ENCODE measurements around the gene TSGA10.

Gene TSGA10

DNA sequence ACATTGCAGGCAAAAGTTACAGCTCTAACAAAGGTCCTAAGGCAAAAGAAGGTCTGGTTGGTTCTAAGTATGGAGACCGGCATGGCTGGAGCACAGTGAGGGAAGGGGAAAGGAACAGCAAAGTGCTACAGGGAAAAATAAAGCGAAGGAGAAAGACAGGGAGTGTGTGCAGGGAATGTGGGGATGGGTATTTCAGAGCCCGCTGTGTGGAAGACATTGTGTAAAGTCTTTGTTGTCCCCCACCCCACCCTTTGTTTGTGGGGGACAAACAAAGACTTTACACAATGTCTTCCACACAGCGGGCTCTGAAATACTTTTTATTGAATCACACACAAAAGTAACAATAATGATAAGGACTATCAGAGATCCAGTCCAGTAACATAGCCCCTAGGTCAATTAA is 42.1 kb downstream of the TSGA10 start:
- no peaks in the 10 kb centered on the region for H3K36me3 ChIP-seq (ENCODE audit: control insufficient read depth in 5 of 5, insufficient read depth in 5 of 5, low read length in 5 of 5)
- no peak overlapping the region for H3K27ac ChIP-seq (ENCODE audit: low read depth, low read length)
- H3K4me1 ChIP-seq (ENCODE audit: control insufficient read depth in 5 of 5, insufficient read depth in 5 of 5, low read length in 5 of 5), result peaks cover 0 to 6% (median 0%) of the 10 kb centered on the region in 5 donors
- no peaks in the 10 kb centered on the region for H3K9me3 ChIP-seq (ENCODE audit: control insufficient read depth in 5 of 5, low read length in 5 of 5)
- peak overlapping the region in 1 of 5 donors; percentile 19 for H3K4me3 ChIP-seq (ENCODE audit: low read depth in 1 of 5, low read length in 5 of 5)
- H3K9ac ChIP-seq (ENCODE audit: low read length in 5 of 5), result no peak overlapping the region
- no peaks in the 10 kb centered on the region for H3K27me3 ChIP-seq (ENCODE audit: control insufficient read depth in 5 of 5, insufficient read depth in 4 of 5, low read length in 5 of 5)

DNA sequence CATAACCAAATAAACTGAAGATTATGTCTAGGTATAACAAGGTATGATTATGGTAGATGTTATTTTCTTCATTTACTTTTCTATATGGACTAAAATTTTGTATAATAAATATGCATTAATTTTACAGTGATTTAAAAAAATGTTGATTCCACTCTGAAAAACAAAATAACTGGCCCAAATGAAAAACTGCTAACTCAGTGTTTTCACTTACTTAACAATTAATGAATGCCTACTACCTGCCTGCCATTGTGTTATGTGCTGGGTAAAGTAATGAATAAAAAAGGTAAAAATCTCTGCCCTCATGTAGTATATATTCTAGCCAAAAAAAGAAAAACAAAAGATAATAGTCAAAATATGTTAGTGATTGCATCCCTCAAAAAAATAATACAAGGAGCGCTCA is 42.8 kb downstream of the TSGA10 start:
- H3K9me3 ChIP-seq (ENCODE audit: control insufficient read depth in 5 of 5, low read length in 5 of 5), result no peaks in the 10 kb centered on the region
- peaks cover 0 to 2% (median 0%) of the 10 kb centered on the region in 5 donors for H3K36me3 ChIP-seq (ENCODE audit: control insufficient read depth in 5 of 5, insufficient read depth in 5 of 5, low read length in 5 of 5)
- H3K9ac ChIP-seq (ENCODE audit: low read length in 5 of 5), result no peak overlapping the region
- H3K4me3 ChIP-seq (ENCODE audit: low read depth in 1 of 5, low read length in 5 of 5), result no peak overlapping the region
- no peak overlapping the region for H3K27ac ChIP-seq (ENCODE audit: low read depth, low read length)
- H3K4me1 ChIP-seq (ENCODE audit: control insufficient read depth in 5 of 5, insufficient read depth in 5 of 5, low read length in 5 of 5), result peaks cover 0 to 6% (median 0%) of the 10 kb centered on the region in 5 donors
- H3K27me3 ChIP-seq (ENCODE audit: control insufficient read depth in 5 of 5, insufficient read depth in 4 of 5, low read length in 5 of 5), result no peaks in the 10 kb centered on the region

DNA sequence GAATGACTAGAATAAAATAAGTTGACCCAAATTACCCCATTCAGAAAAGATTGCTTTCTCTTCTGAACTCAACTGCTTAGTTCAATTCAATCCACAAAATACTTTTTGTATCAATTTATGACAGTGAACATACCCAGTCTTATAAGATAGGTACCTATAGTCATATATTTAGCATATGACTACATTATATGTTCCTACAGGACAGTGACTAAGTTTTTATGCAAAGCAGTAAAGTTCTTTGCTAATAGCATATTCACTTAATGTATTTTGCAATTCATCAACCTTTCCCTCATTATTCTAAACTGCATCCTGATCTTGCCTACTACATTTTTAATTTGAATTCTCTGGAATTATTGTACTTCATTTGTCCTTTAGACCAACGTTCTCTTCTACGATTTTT is 43.5 kb downstream of the TSGA10 start:
- H3K4me3 ChIP-seq (ENCODE audit: low read depth in 1 of 5, low read length in 5 of 5), result no peak overlapping the region
- H3K4me1 ChIP-seq (ENCODE audit: control insufficient read depth in 5 of 5, insufficient read depth in 5 of 5, low read length in 5 of 5), result peaks cover 0 to 6% (median 0%) of the 10 kb centered on the region in 5 donors
- H3K9ac ChIP-seq (ENCODE audit: low read length in 5 of 5), result no peak overlapping the region
- H3K9me3 ChIP-seq (ENCODE audit: control insufficient read depth in 5 of 5, low read length in 5 of 5), result no peaks in the 10 kb centered on the region
- no peaks in the 10 kb centered on the region for H3K27me3 ChIP-seq (ENCODE audit: control insufficient read depth in 5 of 5, insufficient read depth in 4 of 5, low read length in 5 of 5)
- peaks cover 0 to 4% (median 0%) of the 10 kb centered on the region in 5 donors for H3K36me3 ChIP-seq (ENCODE audit: control insufficient read depth in 5 of 5, insufficient read depth in 5 of 5, low read length in 5 of 5)
- no peak overlapping the region for H3K27ac ChIP-seq (ENCODE audit: low read depth, low read length)

DNA sequence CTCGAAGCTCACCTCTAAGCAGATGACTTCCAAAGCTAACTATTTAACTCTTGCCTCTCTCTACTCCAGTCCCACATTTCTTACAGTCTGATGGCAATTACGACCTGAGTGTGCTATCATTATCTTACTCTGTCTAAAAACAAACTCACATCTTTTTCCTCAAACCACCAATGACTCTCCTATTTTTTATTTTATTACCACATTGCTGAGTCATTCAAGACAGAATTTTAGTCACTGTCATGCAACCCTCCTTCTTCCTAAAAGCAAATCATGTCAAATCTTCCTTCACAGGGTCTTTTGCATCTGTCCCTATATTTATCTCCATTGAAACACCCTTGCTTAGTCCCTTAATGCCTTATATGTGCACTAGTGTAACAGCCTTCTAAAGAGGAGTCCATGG is 47.8 kb downstream of the TSGA10 start:
- H3K27me3 ChIP-seq (ENCODE audit: control insufficient read depth in 5 of 5, insufficient read depth in 4 of 5, low read length in 5 of 5), result no peaks in the 10 kb centered on the region
- H3K36me3 ChIP-seq (ENCODE audit: control insufficient read depth in 5 of 5, insufficient read depth in 5 of 5, low read length in 5 of 5), result peaks cover 0 to 4% (median 0%) of the 10 kb centered on the region in 5 donors
- H3K4me1 ChIP-seq (ENCODE audit: control insufficient read depth in 5 of 5, insufficient read depth in 5 of 5, low read length in 5 of 5), result no peaks in the 10 kb centered on the region
- no peak overlapping the region for H3K27ac ChIP-seq (ENCODE audit: low read depth, low read length)
- no peaks in the 10 kb centered on the region for H3K9me3 ChIP-seq (ENCODE audit: control insufficient read depth in 5 of 5, low read length in 5 of 5)
- no peak overlapping the region for H3K4me3 ChIP-seq (ENCODE audit: low read depth in 1 of 5, low read length in 5 of 5)
- H3K9ac ChIP-seq (ENCODE audit: low read length in 5 of 5), result no peak overlapping the region

- H3K4me1 ChIP-seq (ENCODE audit: control insufficient read depth in 5 of 5, insufficient read depth in 5 of 5, low read length in 5 of 5), result peaks cover 0 to 6% (median 0%) of the 10 kb centered on the region in 5 donors
- H3K9me3 ChIP-seq (ENCODE audit: control insufficient read depth in 5 of 5, low read length in 5 of 5), result no peaks in the 10 kb centered on the region
- no peaks in the 10 kb centered on the region for H3K27me3 ChIP-seq (ENCODE audit: control insufficient read depth in 5 of 5, insufficient read depth in 4 of 5, low read length in 5 of 5)
- H3K27ac ChIP-seq (ENCODE audit: low read depth, low read length), result no peak overlapping the region
- no peak overlapping the region for H3K9ac ChIP-seq (ENCODE audit: low read length in 5 of 5)
- no peak overlapping the region for H3K4me3 ChIP-seq (ENCODE audit: low read depth in 1 of 5, low read length in 5 of 5)
- H3K36me3 ChIP-seq (ENCODE audit: control insufficient read depth in 5 of 5, insufficient read depth in 5 of 5, low read length in 5 of 5), result peaks cover 0 to 4% (median 0%) of the 10 kb centered on the region in 5 donors
These were observed 50.7 kb downstream of the TSGA10 start for GRCh38 chr2:99104006-99104405.

DNA sequence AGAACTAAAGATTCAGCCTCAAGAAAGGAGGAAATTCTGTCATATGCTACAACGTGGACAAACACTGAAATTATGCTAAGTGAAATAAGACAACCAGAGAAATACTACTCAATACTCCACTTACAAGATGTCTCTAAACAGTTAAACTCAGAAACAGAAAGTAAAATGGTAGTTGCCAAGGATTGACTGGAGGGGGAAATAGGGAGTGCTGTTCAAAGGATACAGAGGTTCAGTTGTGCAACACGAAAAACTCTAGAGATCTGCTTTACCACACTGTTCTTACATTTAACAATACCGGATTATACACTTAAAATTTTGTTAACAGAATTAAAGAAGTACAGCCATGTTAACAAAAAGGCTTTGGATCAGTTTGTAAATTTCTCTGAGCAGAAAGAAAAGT is 53.0 kb downstream of the TSGA10 start:
- Histone ChIP-seq H3K27ac (ENCODE audit: low read depth, low read length) (peak overlapping the region; percentile 28), H3K4me1 (ENCODE audit: control insufficient read depth in 5 of 5, insufficient read depth in 5 of 5, low read length in 5 of 5) (peaks cover 0 to 6% (median 0%) of the 10 kb centered on the region in 5 donors), H3K9me3 (ENCODE audit: control insufficient read depth in 5 of 5, low read length in 5 of 5) (no peaks in the 10 kb centered on the region), H3K4me3 (ENCODE audit: low read depth in 1 of 5, low read length in 5 of 5) (peak overlapping the region in 2 of 5 donors; percentile 3 to 22), H3K27me3 (ENCODE audit: control insufficient read depth in 5 of 5, insufficient read depth in 4 of 5, low read length in 5 of 5) (no peaks in the 10 kb centered on the region), H3K9ac (ENCODE audit: low read length in 5 of 5) (peak overlapping the region in 2 of 5 donors; percentile 25 to 40), H3K36me3 (ENCODE audit: control insufficient read depth in 5 of 5, insufficient read depth in 5 of 5, low read length in 5 of 5) (peaks cover 0 to 3% (median 0%) of the 10 kb centered on the region in 5 donors)

GRCh38 chr2:99096728-99097127 is 58.0 kb downstream of the TSGA10 start:
- peaks cover 0 to 6% (median 0%) of the 10 kb centered on the region in 5 donors for H3K4me1 ChIP-seq (ENCODE audit: control insufficient read depth in 5 of 5, insufficient read depth in 5 of 5, low read length in 5 of 5)
- H3K27me3 ChIP-seq (ENCODE audit: control insufficient read depth in 5 of 5, insufficient read depth in 4 of 5, low read length in 5 of 5), result no peaks in the 10 kb centered on the region
- H3K4me3 ChIP-seq (ENCODE audit: low read depth in 1 of 5, low read length in 5 of 5), result no peak overlapping the region
- H3K27ac ChIP-seq (ENCODE audit: low read depth, low read length), result no peak overlapping the region
- no peaks in the 10 kb centered on the region for H3K36me3 ChIP-seq (ENCODE audit: control insufficient read depth in 5 of 5, insufficient read depth in 5 of 5, low read length in 5 of 5)
- H3K9ac ChIP-seq (ENCODE audit: low read length in 5 of 5), result no peak overlapping the region
- H3K9me3 ChIP-seq (ENCODE audit: control insufficient read depth in 5 of 5, low read length in 5 of 5), result peaks cover 0 to 6% (median 4%) of the 10 kb centered on the region in 5 donors

DNA sequence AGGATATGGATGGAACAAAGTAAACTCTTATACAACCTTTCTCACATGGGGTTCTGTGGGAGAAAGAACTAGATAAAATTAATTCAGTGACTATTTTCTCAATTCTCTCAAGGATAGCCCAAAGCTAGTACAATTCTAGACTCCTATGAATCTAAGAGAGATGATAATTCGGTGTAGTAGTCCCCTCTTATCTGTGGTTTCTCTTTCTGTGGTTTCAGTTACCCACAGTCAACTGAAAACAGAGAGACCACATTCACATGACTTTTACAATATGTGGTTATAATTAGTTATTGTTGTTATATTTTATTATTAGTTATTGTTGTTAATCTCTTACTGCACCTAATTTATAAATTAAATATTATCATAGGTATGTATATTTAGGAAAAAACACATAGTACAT is 66.7 kb downstream of the TSGA10 start:
- peaks cover 0 to 4% (median 0%) of the 10 kb centered on the region in 5 donors for H3K36me3 ChIP-seq (ENCODE audit: control insufficient read depth in 5 of 5, insufficient read depth in 5 of 5, low read length in 5 of 5)
- no peaks in the 10 kb centered on the region for H3K27me3 ChIP-seq (ENCODE audit: control insufficient read depth in 5 of 5, insufficient read depth in 4 of 5, low read length in 5 of 5)
- H3K27ac ChIP-seq (ENCODE audit: low read depth, low read length), result no peak overlapping the region
- no peaks in the 10 kb centered on the region for H3K4me1 ChIP-seq (ENCODE audit: control insufficient read depth in 5 of 5, insufficient read depth in 5 of 5, low read length in 5 of 5)
- H3K9ac ChIP-seq (ENCODE audit: low read length in 5 of 5), result no peak overlapping the region
- H3K4me3 ChIP-seq (ENCODE audit: low read depth in 1 of 5, low read length in 5 of 5), result no peak overlapping the region
- no peaks in the 10 kb centered on the region for H3K9me3 ChIP-seq (ENCODE audit: control insufficient read depth in 5 of 5, low read length in 5 of 5)

- no peak overlapping the region for H3K4me3 ChIP-seq (ENCODE audit: low read depth in 1 of 5, low read length in 5 of 5)
- H3K36me3 ChIP-seq (ENCODE audit: control insufficient read depth in 5 of 5, insufficient read depth in 5 of 5, low read length in 5 of 5), result peaks cover 0 to 4% (median 0%) of the 10 kb centered on the region in 5 donors
- H3K27ac ChIP-seq (ENCODE audit: low read depth, low read length), result no peak overlapping the region
- H3K4me1 ChIP-seq (ENCODE audit: control insufficient read depth in 5 of 5, insufficient read depth in 5 of 5, low read length in 5 of 5), result no peaks in the 10 kb centered on the region
- H3K27me3 ChIP-seq (ENCODE audit: control insufficient read depth in 5 of 5, insufficient read depth in 4 of 5, low read length in 5 of 5), result no peaks in the 10 kb centered on the region
- H3K9me3 ChIP-seq (ENCODE audit: control insufficient read depth in 5 of 5, low read length in 5 of 5), result no peaks in the 10 kb centered on the region
- H3K9ac ChIP-seq (ENCODE audit: low read length in 5 of 5), result no peak overlapping the region
These were observed 68.4 kb downstream of the TSGA10 start for GRCh38 chr2:99086385-99086784.

DNA sequence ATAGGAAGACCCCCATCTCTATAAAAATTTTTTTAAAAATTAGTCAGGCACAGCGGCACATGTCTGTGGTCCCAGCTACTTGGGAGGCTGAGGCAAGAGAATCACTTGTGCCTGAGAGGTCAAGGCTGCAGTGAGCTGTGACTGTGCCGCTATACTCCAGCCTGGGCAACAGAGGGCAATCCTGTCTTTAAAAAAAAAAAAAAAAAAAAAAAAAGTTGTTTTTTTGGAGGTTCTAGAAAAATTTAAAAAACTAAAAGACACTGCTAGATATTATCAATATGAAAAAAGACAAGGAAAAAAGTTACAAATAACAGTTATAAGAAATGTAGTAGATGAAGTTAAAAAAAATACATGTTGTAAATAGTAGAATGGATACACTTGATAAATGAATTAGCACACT is 69.3 kb downstream of the TSGA10 start:
- Histone ChIP-seq H3K4me3 (ENCODE audit: low read depth in 1 of 5, low read length in 5 of 5) (no peak overlapping the region), H3K9ac (ENCODE audit: low read length in 5 of 5) (no peak overlapping the region), H3K4me1 (ENCODE audit: control insufficient read depth in 5 of 5, insufficient read depth in 5 of 5, low read length in 5 of 5) (no peaks in the 10 kb centered on the region), H3K9me3 (ENCODE audit: control insufficient read depth in 5 of 5, low read length in 5 of 5) (no peaks in the 10 kb centered on the region), H3K27me3 (ENCODE audit: control insufficient read depth in 5 of 5, insufficient read depth in 4 of 5, low read length in 5 of 5) (no peaks in the 10 kb centered on the region), H3K27ac (ENCODE audit: low read depth, low read length) (no peak overlapping the region), H3K36me3 (ENCODE audit: control insufficient read depth in 5 of 5, insufficient read depth in 5 of 5, low read length in 5 of 5) (peaks cover 0 to 4% (median 0%) of the 10 kb centered on the region in 5 donors)

DNA sequence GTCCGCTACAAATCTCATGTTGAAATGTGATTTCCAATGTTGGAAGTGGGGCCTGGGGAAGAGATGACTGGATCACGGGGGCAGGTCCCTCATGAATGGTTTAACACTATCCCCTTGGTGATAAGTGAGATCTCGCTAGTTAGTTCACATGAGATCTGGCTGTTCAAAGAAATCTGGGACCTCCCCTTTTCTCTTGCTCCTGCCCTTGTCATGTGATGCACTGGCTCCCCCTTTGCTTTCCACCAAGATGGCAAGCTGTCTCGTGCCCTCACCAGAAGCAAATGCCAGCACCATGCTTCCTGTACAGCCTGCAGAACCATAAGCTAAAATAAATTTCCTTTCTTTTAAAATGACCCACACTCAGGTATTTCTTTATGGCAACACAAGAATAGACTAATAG is 70.5 kb downstream of the TSGA10 start:
- Histone ChIP-seq H3K4me3 (ENCODE audit: low read depth in 1 of 5, low read length in 5 of 5) (no peak overlapping the region), H3K9me3 (ENCODE audit: control insufficient read depth in 5 of 5, low read length in 5 of 5) (no peaks in the 10 kb centered on the region), H3K27ac (ENCODE audit: low read depth, low read length) (no peak overlapping the region)

More for the DNA sequence above, 70.5 kb downstream of the TSGA10 start:
- Histone ChIP-seq H3K9ac (ENCODE audit: low read length in 5 of 5) (no peak overlapping the region), H3K4me1 (ENCODE audit: control insufficient read depth in 5 of 5, insufficient read depth in 5 of 5, low read length in 5 of 5) (no peaks in the 10 kb centered on the region), H3K27me3 (ENCODE audit: control insufficient read depth in 5 of 5, insufficient read depth in 4 of 5, low read length in 5 of 5) (no peaks in the 10 kb centered on the region), H3K36me3 (ENCODE audit: control insufficient read depth in 5 of 5, insufficient read depth in 5 of 5, low read length in 5 of 5) (peaks cover 0 to 4% (median 0%) of the 10 kb centered on the region in 5 donors)
